ENCODE measurements around the gene EVL.

- TF ChIP-seq POLR2A (IDR thresholded peaks at IDR 0.05; ENCODE audit: low read length) (no peak), HMGXB4 (CRISPR knock-in tag; IDR thresholded peaks at IDR 0.05; ENCODE audit: borderline replicate concordance) (no peak), EP300 (IDR thresholded peaks at IDR 0.05) (no peak), JUNB (IDR thresholded peaks at IDR 0.05) (no peak), CTCF (IDR thresholded peaks at IDR 0.05) (no peak)
Measured at GRCh38 chr14:100018054-100018453, 47.2 kb upstream of the EVL start.
